Right atrium auricular region (tissue), 2 donors: Measurements from ENCODE around the gene PPFIA4. TPM values are rescaled to one million over a fixed set of nuclear protein-coding genes. Genes with fewer than 3 reads are reported as not detected.

Experiments used
- DNase-seq: peaks from one replicate; pipeline ENCODE4 v3.0.0-alpha.2; 2019; ENCODE audit warnings: low spot score
- H3K27ac ChIP-seq, 2 donors: fragments of 200-600 bp; sonication (generic); 1 replicate in 1 of 2; 2 replicates in 1 of 2; pipeline ENCODE4 v1.5.1; 2016 to 2019
- H3K27me3 ChIP-seq, 2 donors: fragments of 200-600 bp; sonication (generic); one replicate each; pipeline versions ENCODE4 v1.5.1 to v1.6.0; 2017 to 2019
- H3K36me3 ChIP-seq: fragments of 200-600 bp; sonication (generic); one replicate; pipeline ENCODE4 v1.5.1; 2016
- H3K4me1 ChIP-seq, 2 donors: fragments of 200-600 bp; sonication (generic); one replicate each; pipeline versions ENCODE4 v1.5.1 to v1.6.0; 2017 to 2019
- H3K4me3 ChIP-seq, 2 donors: fragments of 200-600 bp; sonication (generic); 1 replicate in 1 of 2; 2 replicates in 1 of 2; pipeline ENCODE4 v1.5.1; 2017 to 2019; ENCODE audit warnings: mild to moderate bottlenecking in 1 of 2, moderate library complexity in 1 of 2
- H3K9me3 ChIP-seq, 2 donors: fragments of 200-600 bp; sonication (generic); one replicate each; pipeline ENCODE4 v1.5.1; 2019
- total RNA-seq, 2 donors: library from RNA; depleted of rRNA; stranded (reverse); fragments of >200 nt; gene quantifications; one replicate each; pipeline ENCODE4 v1.1.0, GENCODE V29; 2016
- TF ChIP-seq, protein P1 (sequence below), 2 donors: fragments of 200-600 bp; sonication (generic); IDR thresholded peaks; one replicate each; pipeline ENCODE4 v1.5.1; 2019; ENCODE audit warnings: antibody characterized with exemption in 2 of 2

The PPFIA4 gene
- total RNA-seq, 2 donors from 2014 or later, result 16.3 to 19.2 TPM

DNA sequence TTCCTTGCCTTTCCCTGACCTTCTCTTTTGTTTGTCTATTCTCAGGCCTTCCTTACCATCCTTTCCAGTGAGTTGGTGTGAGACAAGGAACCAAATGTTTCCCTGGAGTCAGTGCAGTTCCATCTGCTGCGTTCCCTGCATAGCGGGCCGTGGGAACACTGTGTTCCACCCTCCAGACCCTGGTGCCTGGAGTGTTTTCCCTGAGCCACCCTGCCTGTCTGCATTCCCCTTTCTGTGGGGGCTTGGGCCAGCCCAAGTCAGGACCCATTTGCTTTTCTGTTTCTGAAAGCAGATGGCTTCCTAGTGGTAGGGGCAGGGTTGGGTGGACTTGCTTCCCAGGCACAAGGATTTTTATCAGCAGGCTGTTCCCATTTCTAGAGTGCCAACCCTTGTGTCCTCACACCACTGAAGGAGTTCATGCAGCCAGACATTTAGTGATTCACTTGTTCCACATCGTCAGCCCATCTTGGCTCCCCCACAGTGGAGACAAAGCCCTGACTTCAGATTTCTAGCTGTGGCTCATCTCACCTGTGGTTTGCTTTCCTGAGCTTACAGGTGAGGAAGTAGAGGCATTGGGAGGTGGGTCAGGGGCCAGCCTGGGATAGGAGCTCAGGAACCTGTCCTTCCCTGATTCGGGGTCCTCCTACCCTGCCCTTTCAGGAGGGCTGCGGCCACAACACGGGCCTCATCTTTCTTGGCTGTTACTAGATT is 73.7 kb downstream of the PPFIA4 start:
- TF ChIP-seq, protein P1, sequence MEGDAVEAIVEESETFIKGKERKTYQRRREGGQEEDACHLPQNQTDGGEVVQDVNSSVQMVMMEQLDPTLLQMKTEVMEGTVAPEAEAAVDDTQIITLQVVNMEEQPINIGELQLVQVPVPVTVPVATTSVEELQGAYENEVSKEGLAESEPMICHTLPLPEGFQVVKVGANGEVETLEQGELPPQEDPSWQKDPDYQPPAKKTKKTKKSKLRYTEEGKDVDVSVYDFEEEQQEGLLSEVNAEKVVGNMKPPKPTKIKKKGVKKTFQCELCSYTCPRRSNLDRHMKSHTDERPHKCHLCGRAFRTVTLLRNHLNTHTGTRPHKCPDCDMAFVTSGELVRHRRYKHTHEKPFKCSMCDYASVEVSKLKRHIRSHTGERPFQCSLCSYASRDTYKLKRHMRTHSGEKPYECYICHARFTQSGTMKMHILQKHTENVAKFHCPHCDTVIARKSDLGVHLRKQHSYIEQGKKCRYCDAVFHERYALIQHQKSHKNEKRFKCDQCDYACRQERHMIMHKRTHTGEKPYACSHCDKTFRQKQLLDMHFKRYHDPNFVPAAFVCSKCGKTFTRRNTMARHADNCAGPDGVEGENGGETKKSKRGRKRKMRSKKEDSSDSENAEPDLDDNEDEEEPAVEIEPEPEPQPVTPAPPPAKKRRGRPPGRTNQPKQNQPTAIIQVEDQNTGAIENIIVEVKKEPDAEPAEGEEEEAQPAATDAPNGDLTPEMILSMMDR (IDR thresholded peaks at IDR 0.05), result no peak
- Histone ChIP-seq H3K4me1 (no peaks in the 10 kb centered on the region), H3K4me3 (no peak overlapping the region), H3K36me3 (no peaks in the 10 kb centered on the region), H3K27me3 (no peaks in the 10 kb centered on the region), H3K27ac (no peak overlapping the region), H3K9me3 (peaks cover 0 to 12% of the 10 kb centered on the region in 2 donors)
- DNase-seq, result peak; percentile 13

DNA sequence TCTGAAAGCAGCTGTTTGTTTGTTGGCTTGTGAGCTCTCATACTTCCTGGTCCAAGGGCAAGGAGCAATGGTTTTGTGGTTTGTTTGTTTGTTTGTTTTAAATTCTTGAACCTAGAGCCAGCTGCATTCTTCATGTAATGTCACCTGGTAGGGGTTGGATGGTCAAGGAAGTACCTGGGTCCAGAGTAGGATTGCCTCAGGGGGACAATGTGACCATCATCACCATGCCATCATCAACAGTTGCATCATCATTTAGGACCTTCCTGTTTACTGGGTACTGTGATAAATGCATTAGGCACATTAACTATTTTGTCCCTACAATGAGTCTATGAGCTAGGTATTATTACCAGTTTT is 74.2 kb downstream of the PPFIA4 start:
- Histone ChIP-seq H3K9me3 (peaks cover 0 to 11% of the 10 kb centered on the region in 2 donors), H3K4me3 (no peak overlapping the region), H3K36me3 (no peaks in the 10 kb centered on the region), H3K27ac (no peak overlapping the region), H3K4me1 (no peaks in the 10 kb centered on the region), H3K27me3 (no peaks in the 10 kb centered on the region)
- TF ChIP-seq, protein P1 (IDR thresholded peaks at IDR 0.05), result no peak
- DNase-seq, result no peak

DNA sequence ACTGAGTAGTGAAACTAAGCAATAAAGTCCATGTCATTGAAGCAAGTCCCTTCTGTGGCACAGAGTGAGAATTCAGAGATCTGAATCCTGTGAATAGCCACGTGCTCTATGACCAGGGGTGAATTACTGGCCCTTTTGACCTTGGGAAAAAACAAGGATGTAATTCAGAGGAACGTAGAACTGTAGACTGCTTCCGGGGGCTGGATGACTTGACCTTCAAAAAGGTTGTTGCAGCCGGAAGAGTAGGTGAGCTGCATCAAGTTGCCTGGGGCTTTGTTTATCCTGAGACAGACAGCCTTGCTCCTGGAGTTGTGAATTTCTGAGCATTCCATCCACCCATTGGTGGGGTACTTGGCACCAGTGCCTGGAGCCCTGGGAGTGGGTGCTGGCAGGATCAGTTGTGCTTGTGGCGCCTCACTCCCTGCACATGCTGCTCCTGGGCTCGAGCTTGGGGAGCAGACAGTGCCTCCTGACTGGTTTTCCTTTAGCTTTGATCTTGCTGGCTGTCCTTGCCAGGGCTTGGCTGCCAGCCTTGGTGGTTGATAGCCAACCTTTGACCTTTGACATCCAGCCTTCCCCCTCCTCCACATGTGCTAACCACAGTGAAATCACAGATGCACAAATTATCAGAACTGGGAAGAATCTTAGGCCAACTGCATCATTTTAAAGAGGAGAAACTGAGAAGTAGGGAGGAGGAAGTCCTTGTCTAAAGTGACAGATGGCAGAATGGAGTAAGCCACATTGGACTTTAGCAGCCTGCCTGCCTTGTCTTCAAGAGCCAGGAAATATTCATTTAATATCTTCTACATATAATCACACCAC is 75.7 kb downstream of the PPFIA4 start:
- no peaks in the 10 kb centered on the region for H3K27me3 ChIP-seq
- H3K9me3 ChIP-seq, result peaks cover 0 to 8% of the 10 kb centered on the region in 2 donors
- DNase-seq, result peak; percentile 43

DNA sequence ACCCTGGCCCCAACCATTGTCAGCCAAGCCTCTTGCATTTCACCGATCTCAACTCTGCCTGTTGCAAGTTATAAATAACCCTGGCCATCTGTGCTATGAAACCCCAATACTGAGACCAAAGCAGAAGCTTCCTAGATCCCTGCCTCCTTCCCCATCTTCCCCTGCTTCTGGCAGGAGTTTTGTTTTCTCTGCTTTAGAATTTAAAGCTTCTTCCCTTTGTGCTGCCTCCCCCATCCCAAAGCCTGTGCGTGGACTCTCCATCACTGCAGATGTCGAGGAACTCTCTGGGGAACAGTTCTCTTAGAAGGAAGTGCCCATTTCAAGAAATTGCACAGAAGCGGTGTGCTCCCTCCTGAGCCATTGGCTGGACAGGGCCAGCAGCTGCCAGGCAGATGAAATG is 76.9 kb downstream of the PPFIA4 start:
- Histone ChIP-seq H3K4me3 (no peak overlapping the region), H3K36me3 (no peaks in the 10 kb centered on the region), H3K4me1 (no peaks in the 10 kb centered on the region), H3K9me3 (peaks cover 0 to 8% of the 10 kb centered on the region in 2 donors), H3K27ac (no peak overlapping the region), H3K27me3 (no peaks in the 10 kb centered on the region)
- peak; percentile 5 for DNase-seq
- TF ChIP-seq, protein P1 (IDR thresholded peaks at IDR 0.05), result no peak

More for the DNA sequence above, 75.7 kb downstream of the PPFIA4 start:
- Histone ChIP-seq H3K27ac (no peak overlapping the region), H3K4me3 (no peak overlapping the region), H3K4me1 (no peaks in the 10 kb centered on the region), H3K36me3 (no peaks in the 10 kb centered on the region)
- TF ChIP-seq, protein P1 (IDR thresholded peaks at IDR 0.05), result no peak

DNA sequence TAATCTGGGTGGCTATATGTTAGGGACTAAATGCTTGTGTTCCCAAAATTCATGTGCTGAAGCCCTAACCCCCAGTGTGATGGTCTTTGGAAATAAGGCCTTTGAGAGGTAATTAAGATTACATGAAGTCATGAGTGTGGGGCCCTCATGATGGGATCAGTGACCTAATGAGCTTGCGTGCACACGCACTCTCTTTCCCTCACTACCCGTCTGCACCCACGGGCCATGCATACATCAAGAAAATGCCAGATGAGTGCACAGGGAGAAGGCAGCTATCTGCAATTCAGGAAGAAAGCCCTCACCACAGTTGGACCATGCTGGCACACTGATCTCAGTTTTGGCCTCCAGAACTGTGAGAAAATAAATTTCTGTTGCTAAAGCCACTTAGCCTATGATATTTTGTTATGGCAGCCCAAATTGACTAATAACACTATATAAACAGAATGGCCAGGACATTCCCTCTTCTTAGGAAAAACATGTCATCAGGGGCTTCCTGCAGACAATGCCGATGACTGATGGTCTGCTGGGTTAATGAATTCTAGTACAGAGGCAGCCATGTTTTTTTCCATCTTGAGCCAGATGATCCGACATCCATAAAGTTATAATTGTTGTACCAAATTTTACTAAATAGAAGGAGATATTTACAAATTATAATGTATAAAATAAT is 77.7 kb downstream of the PPFIA4 start:
- peak; percentile 23 for DNase-seq
- Histone ChIP-seq H3K9me3 (peaks cover 0 to 8% of the 10 kb centered on the region in 2 donors), H3K4me3 (no peak overlapping the region), H3K27ac (no peak overlapping the region), H3K27me3 (no peaks in the 10 kb centered on the region), H3K36me3 (no peaks in the 10 kb centered on the region), H3K4me1 (no peaks in the 10 kb centered on the region)
- TF ChIP-seq, protein P1 (IDR thresholded peaks at IDR 0.05), result no peak
